Kidney (tissue), 14 donors: Measurements from ENCODE around the gene ENOX1. TPM values are rescaled to one million over a fixed set of nuclear protein-coding genes. Genes with fewer than 3 reads are reported as not detected.
A peak's percentile ranks its signal among the peaks of the same experiment; 100 is the strongest.

Source experiments
- DNase-seq, 5 donors: peaks; one replicate each; pipeline ENCODE4 v3.0.0-alpha.2; 2013 to 2020
- FAIRE-seq: peaks from 2 replicates; lab custom pipeline; 2012; peaks lifted over from hg19 to GRCh38; lab: Jason Lieb, UNC
- H3K27ac ChIP-seq, 2 donors: one replicate each; pipeline ENCODE4 v1.7.0; 2013; ENCODE audit warnings: low read depth in 2 of 2, low read length in 2 of 2, inconsistent platforms in 1 of 2
- H3K27me3 ChIP-seq: one replicate; pipeline ENCODE4 v1.7.1; 2013; ENCODE audit warnings: low read length, inconsistent platforms; ENCODE audit not compliant: control insufficient read depth, insufficient read depth
- H3K36me3 ChIP-seq, 3 donors: one replicate each; pipeline versions ENCODE4 v1.7.0 to v1.7.1; 2013; ENCODE audit warnings: low read length in 3 of 3, control low read depth in 1 of 3, inconsistent platforms in 1 of 3; ENCODE audit not compliant: insufficient read depth in 3 of 3, control insufficient read depth in 2 of 3
- H3K4me1 ChIP-seq, 3 donors: one replicate each; pipeline versions ENCODE4 v1.7.0 to v1.7.1; 2013; ENCODE audit warnings: low read length in 3 of 3, inconsistent platforms in 1 of 3, low read depth in 1 of 3; ENCODE audit not compliant: control insufficient read depth in 2 of 3, insufficient read depth in 2 of 3
- H3K4me3 ChIP-seq, 3 donors: one replicate each; pipeline versions ENCODE4 v1.7.0 to v1.8.1; 2013; ENCODE audit warnings: low read length in 3 of 3, control low read depth in 1 of 3, inconsistent platforms in 1 of 3
- H3K9ac ChIP-seq, 3 donors: one replicate each; pipeline versions ENCODE4 v1.7.0 to v1.7.1; 2013; ENCODE audit warnings: low read length in 3 of 3, control low read depth in 1 of 3, inconsistent platforms in 1 of 3
- H3K9me3 ChIP-seq, 3 donors: one replicate each; pipeline versions ENCODE4 v1.7.0 to v1.7.1; 2013; ENCODE audit warnings: low read length in 3 of 3, control low read depth in 1 of 3, inconsistent platforms in 1 of 3; ENCODE audit not compliant: control insufficient read depth in 2 of 3, insufficient read depth in 1 of 3
- CTCF ChIP-seq: IDR thresholded peaks from 3 replicates; pipeline ENCODE4 v1.5.1; 2012; ENCODE audit warnings: mild to moderate bottlenecking, moderate library complexity, borderline replicate concordance; ENCODE audit not compliant: insufficient read depth; ENCODE audit errors: extremely low read depth
- intact Hi-C: fragments of 100-400 bp; cut with DNase I; formaldehyde crosslinking; loops from one replicate; pipeline ENCODE4 v1.11.1; 2022
- polyA plus RNA-seq: library from polyadenylated mRNA; stranded (reverse); fragments of 350-450 nt; fragmentation: Illumina TruSeq; extraction: RNeasy Lipid Tissue Mini Kit (QIAGEN cat#74804); gene quantifications from one replicate; pipeline ENCODE4 v1.2.3, GENCODE V29; 2014; ENCODE audit warnings: low read depth, low replicate concordance; ENCODE audit not compliant: insufficient read depth
- total RNA-seq: library from RNA; stranded (reverse); fragmentation: NEBNext Ultra II Directional; extraction: Animal tissue kit (Norgen Biotek cat#: 25700); gene quantifications from one replicate; pipeline ENCODE4 v1.2.1, GENCODE V29; 2021
- donor health status: control.
- donor health status: control.
- donor health status: control.
- donor health status: control.
- donor health status: control.
- donor health status: DM: yes; HTN: yes; CAD: no.
- donor health status: Normal renal cell carcinoma (clear cell type).

The ENOX1 gene
- total and polyA plus RNA-seq, 2 donors from 2014 or later, result 4.9 to 6.8 TPM

DNA sequence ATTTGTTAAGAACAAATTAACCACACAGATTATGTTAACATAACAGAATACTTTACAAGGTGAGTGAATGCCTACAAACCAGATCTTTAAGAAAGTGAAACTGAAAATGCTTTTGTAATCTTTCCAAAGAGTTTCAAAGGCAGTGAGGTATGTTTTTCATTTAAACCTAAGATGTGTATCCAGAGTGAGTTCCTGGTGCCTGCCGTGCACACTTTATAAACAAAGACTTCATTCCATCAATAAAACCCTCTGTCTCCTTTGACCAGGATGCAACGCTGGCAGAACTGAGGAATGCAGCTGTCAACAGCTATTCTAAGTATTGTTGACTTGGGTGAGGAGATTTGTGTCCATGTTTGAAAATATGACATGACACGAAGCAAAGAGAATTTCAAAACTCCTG is 418.8 kb downstream of the ENOX1 start:
- no peaks in the 10 kb centered on the region for H3K36me3 ChIP-seq
- peak overlapping the region in 1 of 3 donors; percentile 21 for H3K9ac ChIP-seq
- intact Hi-C loops, result no loop called here
- no peaks in the 10 kb centered on the region for H3K27me3 ChIP-seq
- TF ChIP-seq CTCF, result no peak
- peak; percentile 25 for FAIRE-seq
- H3K9me3 ChIP-seq, result no peaks in the 10 kb centered on the region
- peaks cover 0 to 7% (median 2%) of the 10 kb centered on the region in 3 donors for H3K4me1 ChIP-seq
- no peak overlapping the region for H3K27ac ChIP-seq
- peak overlapping the region in 2 of 3 donors; percentile 25 to 48 for H3K4me3 ChIP-seq
- peak in 1 of 5 donors; percentile 33 for DNase-seq

DNA sequence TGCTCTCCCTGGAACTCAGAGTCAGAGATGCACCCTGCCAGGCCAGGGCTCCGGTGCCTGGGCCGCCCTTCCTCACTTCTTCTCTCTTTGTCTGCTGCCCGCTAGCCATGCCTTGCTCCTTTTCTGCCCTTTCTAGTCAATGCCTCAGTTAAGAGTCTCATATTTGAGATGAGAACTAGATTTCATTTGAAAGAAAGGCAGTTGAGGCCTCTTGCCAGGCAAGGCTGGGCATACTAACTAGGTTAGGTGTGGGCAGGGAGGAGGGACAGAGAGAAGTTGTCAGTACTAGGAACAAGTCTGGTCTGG is 421.8 kb downstream of the ENOX1 start:
- TF ChIP-seq CTCF, result no peak
- intact Hi-C loops, result no loop called here
- FAIRE-seq, result no peak
- Histone ChIP-seq H3K4me1 (peaks cover 0 to 7% (median 2%) of the 10 kb centered on the region in 3 donors), H3K27me3 (no peaks in the 10 kb centered on the region), H3K36me3 (no peaks in the 10 kb centered on the region), H3K9me3 (no peaks in the 10 kb centered on the region), H3K9ac (no peak overlapping the region), H3K4me3 (no peak overlapping the region), H3K27ac (no peak overlapping the region)
- DNase-seq, result no peak

- Histone ChIP-seq H3K9ac (no peak overlapping the region), H3K27ac (no peak overlapping the region)
Observed at GRCh38 chr13:43364210-43365038, 422.3 kb downstream of the ENOX1 start.

More at GRCh38 chr13:43364210-43365038, 422.3 kb downstream of the ENOX1 start:
- FAIRE-seq (no peak), DNase-seq (peak in 3 of 5 donors; percentile 37 to 78 (median 71))
- Histone ChIP-seq H3K27me3 (no peaks in the 10 kb centered on the region), H3K9me3 (no peaks in the 10 kb centered on the region), H3K4me3 (peak overlapping the region in 1 of 3 donors; percentile 35), H3K36me3 (no peaks in the 10 kb centered on the region), H3K4me1 (peaks cover 0 to 7% (median 2%) of the 10 kb centered on the region in 3 donors)
- no peak for TF ChIP-seq CTCF
- intact Hi-C loops, result no loop called here
